Esophagus squamous epithelium (tissue), 5 donors: ENCODE measurements around the gene FLT3LG. TPM values are rescaled to one million over a fixed set of nuclear protein-coding genes. Genes with fewer than 3 reads are reported as not detected.

Experiments
- DNase-seq: peaks from one replicate; lab custom pipeline; 2025; lab: John Stamatoyannopoulos, UW
- H3K27ac ChIP-seq, 4 donors: fragments of 200-600 bp; sonication (generic); one replicate each; pipeline ENCODE4 v1.5.1; 2016 to 2019; ENCODE audit warnings: mild to moderate bottlenecking in 1 of 4
- H3K27me3 ChIP-seq, 4 donors: fragments of 200-600 bp; sonication (generic); 1 replicate in 3 of 4; 2 replicates in 1 of 4; pipeline versions ENCODE4 v1.5.1 to v1.6.0; 2017 to 2021; ENCODE audit warnings: antibody characterized with exemption in 1 of 4
- H3K36me3 ChIP-seq, 3 donors: fragments of 200-600 bp; sonication (generic); one replicate each; pipeline ENCODE4 v1.5.1; 2016 to 2019
- H3K4me1 ChIP-seq, 3 donors: fragments of 200-600 bp; sonication (generic); one replicate each; pipeline ENCODE4 v1.5.1; 2017 to 2019
- H3K4me3 ChIP-seq, 4 donors: fragments of 200-600 bp; sonication (generic); 1 replicate in 3 of 4; 2 replicates in 1 of 4; pipeline ENCODE4 v1.5.1; 2016 to 2019; ENCODE audit warnings: mild to moderate bottlenecking in 2 of 4, moderate library complexity in 1 of 4
- H3K9me3 ChIP-seq, 3 donors: fragments of 200-600 bp; sonication (generic); one replicate each; pipeline ENCODE4 v1.5.1; 2016 to 2019
- CTCF ChIP-seq, 6 experiments: fragments of 450-650 bp in 4 of 6; fragments of 200-600 bp in 2 of 6; sonication (generic) in 2 of 6; IDR thresholded peaks; one replicate each; pipeline ENCODE4 v1.5.1; 2016 to 2019; ENCODE audit warnings: antibody characterized with exemption in 6 of 6, mild to moderate bottlenecking in 4 of 6, moderate library complexity in 4 of 6
- POLR2A ChIP-seq, 4 donors: fragments of 450-650 bp; IDR thresholded peaks; one replicate each; pipeline ENCODE4 v1.6.1; 2017; ENCODE audit warnings: antibody characterized with exemption in 4 of 4, mild to moderate bottlenecking in 4 of 4, moderate library complexity in 3 of 4
- WGBS, 2 donors: methylation state at CpG; one replicate each; pipeline ENCODE4 v1.1.5; 2018; 5-methylcytosine and 5-hydroxymethylcytosine counted together
- intact Hi-C: fragments of 100-400 bp; cut with DNase I; formaldehyde crosslinking; loops from one replicate; pipeline ENCODE4 v1.15.0; 2022
- total RNA-seq, 4 donors: library from RNA; depleted of rRNA; stranded (reverse); fragments of >200 nt; gene quantifications; one replicate each; pipeline ENCODE4 v1.1.0, GENCODE V29; 2016
- donor health status: DM: yes; HTN: yes; CAD: no.

FLT3LG gene
- total RNA-seq, 4 donors from 2014 or later: 0.75 to 4.2 (median 2.7) TPM

- H3K4me3 ChIP-seq: peak overlapping the region; percentile 59 to 79 (median 70)
- no peaks in the 10 kb centered on the region for H3K27me3 ChIP-seq
- peak overlapping the region; percentile 81 to 94 (median 92) for H3K27ac ChIP-seq
- TF ChIP-seq POLR2A (IDR thresholded peaks at IDR 0.05) (no peak), CTCF (IDR thresholded peaks at IDR 0.05) (no peak)
- peaks cover 19 to 52% (median 20%) of the 10 kb centered on the region in 3 donors for H3K4me1 ChIP-seq
- DNase-seq: no peak
- WGBS, 2 donors: 0 to 3% methylated on average over 3 to 14 of the region's 50 CpGs
- H3K36me3 ChIP-seq: peaks cover 0 to 13% (median 0%) of the 10 kb centered on the region in 3 donors
- intact Hi-C loops: no loop called here
- H3K9me3 ChIP-seq: no peaks in the 10 kb centered on the region
Measured at GRCh38 chr19:49512970-49513745, 39.1 kb downstream of the FLT3LG start.

- 19 to 27% methylated on average over 4 to 5 of the region's 12 CpGs for WGBS, 2 donors
- Histone ChIP-seq H3K9me3 (no peaks in the 10 kb centered on the region), H3K4me3 (peak overlapping the region; percentile 59 to 79 (median 70)), H3K4me1 (peaks cover 19 to 52% (median 20%) of the 10 kb centered on the region in 3 donors), H3K36me3 (peaks cover 0 to 13% (median 0%) of the 10 kb centered on the region in 3 donors), H3K27ac (peak overlapping the region in 3 of 4 donors; percentile 91 to 94 (median 92)), H3K27me3 (no peaks in the 10 kb centered on the region)
- DNase-seq: no peak
- TF ChIP-seq CTCF (IDR thresholded peaks at IDR 0.05) (no peak), POLR2A (IDR thresholded peaks at IDR 0.05) (no peak)
- intact Hi-C loops: no loop called here
Measured at GRCh38 chr19:49513746-49514118, 39.7 kb downstream of the FLT3LG start.

GRCh38 chr19:49514151-49514550 lies 40.1 kb downstream of the FLT3LG start:
- peaks cover 19 to 52% (median 20%) of the 10 kb centered on the region in 3 donors for H3K4me1 ChIP-seq
- 78 to 80% methylated on average over 11 to 20 of the region's 21 CpGs for WGBS, 2 donors
- TF ChIP-seq POLR2A (IDR thresholded peaks at IDR 0.05) (no peak), CTCF (IDR thresholded peaks at IDR 0.05) (no peak)
- peak overlapping the region in 3 of 4 donors; percentile 67 to 79 (median 72) for H3K4me3 ChIP-seq
- DNase-seq: no peak
- H3K9me3 ChIP-seq: no peaks in the 10 kb centered on the region
- H3K27ac ChIP-seq: peak overlapping the region in 3 of 4 donors; percentile 91 to 94 (median 92)
- peaks cover 0 to 13% (median 0%) of the 10 kb centered on the region in 3 donors for H3K36me3 ChIP-seq
- no peaks in the 10 kb centered on the region for H3K27me3 ChIP-seq
- intact Hi-C loops: no loop called here

DNA sequence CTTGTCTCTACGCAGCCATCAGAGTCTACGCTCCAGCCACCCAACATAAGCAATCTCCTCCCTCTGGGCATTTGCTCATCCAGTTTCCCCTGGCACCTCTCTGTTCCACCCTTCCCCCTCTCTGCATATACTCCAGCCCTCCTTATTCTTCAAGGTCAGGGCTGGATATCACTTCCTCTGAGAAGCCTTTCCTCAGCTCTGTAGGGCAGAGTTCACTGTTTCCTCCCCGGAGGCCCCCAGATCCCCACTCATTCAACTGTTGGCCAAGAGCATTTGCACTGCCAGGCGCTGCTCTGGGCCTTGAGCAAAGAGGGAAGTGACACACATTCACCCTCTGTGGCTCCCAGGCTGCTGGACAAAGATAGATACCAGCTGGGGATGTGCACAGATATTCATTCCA lies 41.8 kb downstream of the FLT3LG start:
- Histone ChIP-seq H3K4me1 (peaks cover 19 to 51% (median 20%) of the 10 kb centered on the region in 3 donors), H3K36me3 (peaks cover 0 to 19% (median 0%) of the 10 kb centered on the region in 3 donors), H3K27ac (peak overlapping the region in 3 of 4 donors; percentile 13 to 70 (median 46)), H3K9me3 (no peaks in the 10 kb centered on the region), H3K4me3 (no peak overlapping the region), H3K27me3 (no peaks in the 10 kb centered on the region)
- intact Hi-C loops: no loop called here
- TF ChIP-seq CTCF (IDR thresholded peaks at IDR 0.05): no peak
- TF ChIP-seq POLR2A (IDR thresholded peaks at IDR 0.05): no peak
- DNase-seq: no peak
- 67 to 71% methylated on average over 3 to 4 of the region's 4 CpGs for WGBS, 2 donors

DNA sequence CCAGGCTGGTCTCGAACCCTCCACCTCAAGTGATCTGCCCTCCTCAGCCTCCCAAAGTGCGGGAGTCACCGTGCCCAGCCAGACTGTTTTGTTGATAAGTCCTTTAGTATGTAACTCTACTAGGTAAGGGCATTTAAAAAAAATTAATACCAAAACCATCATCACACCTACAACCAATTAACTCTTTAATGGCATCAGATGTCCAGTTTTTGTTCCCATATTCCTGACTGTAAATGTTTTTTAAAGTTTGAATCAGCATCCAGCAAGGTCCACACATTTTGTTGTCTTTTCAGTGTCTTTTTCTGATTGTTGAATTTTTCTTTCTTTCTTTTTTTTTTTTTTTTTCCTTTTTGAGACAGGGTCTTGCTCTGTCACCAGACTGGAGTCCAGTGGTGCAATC lies 44.0 kb downstream of the FLT3LG start:
- no peak overlapping the region for H3K27ac ChIP-seq
- no peak for DNase-seq
- peaks cover 0 to 29% (median 0%) of the 10 kb centered on the region in 3 donors for H3K36me3 ChIP-seq
- H3K27me3 ChIP-seq: no peaks in the 10 kb centered on the region
- no peaks in the 10 kb centered on the region for H3K9me3 ChIP-seq
- intact Hi-C loops: no loop called here
- 92 to 100% methylated on average over 3 of the region's 3 CpGs for WGBS, 2 donors
- no peak overlapping the region for H3K4me3 ChIP-seq
- TF ChIP-seq CTCF (IDR thresholded peaks at IDR 0.05) (no peak), POLR2A (IDR thresholded peaks at IDR 0.05) (no peak)
- H3K4me1 ChIP-seq: peaks cover 8 to 29% (median 9%) of the 10 kb centered on the region in 3 donors
